Activated CD8-positive, alpha-beta memory T cell treated with anti-CD3 and anti-CD28 coated beads, Interleukin-2, amount 50 U/mL, for 1 hour (primary cell): ENCODE results near the gene RELT.
"Not testable (repeated sequence)": the region's sequence is repeated elsewhere in the genome, so short reads cannot be mapped to it uniquely, and the experiment has no call there.

ENCODE experiments used
- DNase-seq: peaks from one replicate; pipeline ENCODE4 v3.0.0-alpha.2; 2020; ENCODE audit errors: extremely low read depth

The RELT gene

GRCh38 chr11:73429121-73429750 lies 53.0 kb downstream of the RELT start:
- no peak for DNase-seq

- DNase-seq = no peak
Observed at GRCh38 chr11:73430326-73430725, 54.1 kb downstream of the RELT start.

- DNase-seq = no peak
Observed at GRCh38 chr11:73431396-73431795, 55.2 kb downstream of the RELT start.

GRCh38 chr11:73436859-73437258 lies 60.7 kb downstream of the RELT start:
- DNase-seq = not testable (repeated sequence)

GRCh38 chr11:73439002-73439843 lies 63.0 kb downstream of the RELT start:
- no peak for DNase-seq

- DNase-seq = no peak
Observed at GRCh38 chr11:73445980-73446379, 69.8 kb downstream of the RELT start.

GRCh38 chr11:73446766-73447165 lies 70.6 kb downstream of the RELT start:
- no peak for DNase-seq
